Upper lobe of left lung (tissue), 4 donors: Measurements from ENCODE around the gene NUMBL.
"Not testable (repeated sequence)": the region's sequence is repeated elsewhere in the genome, so short reads cannot be mapped to it uniquely, and the experiment has no call there.

Source experiments
- CTCF ChIP-seq, 6 experiments: fragments of 450-650 bp in 4 of 6; fragments of 200-600 bp in 2 of 6; sonication (generic) in 2 of 6; IDR thresholded peaks; one replicate each; pipeline ENCODE4 v1.5.1; 2016 to 2019; ENCODE audit warnings: antibody characterized with exemption in 6 of 6
- EP300 ChIP-seq, 4 donors: sonication (generic); formaldehyde crosslinking; IDR thresholded peaks; one replicate each; pipeline ENCODE4 v1.5.1; 2017; ENCODE audit warnings: antibody characterized with exemption in 4 of 4, control low read depth in 2 of 4
- POLR2A ChIP-seq, 4 donors: fragments of 450-650 bp; IDR thresholded peaks; one replicate each; pipeline ENCODE4 v1.5.1; 2016 to 2017; ENCODE audit warnings: antibody characterized with exemption in 4 of 4, mild to moderate bottlenecking in 2 of 4
- POLR2AphosphoS5 ChIP-seq, 2 donors: sonication (generic); formaldehyde crosslinking; IDR thresholded peaks; one replicate each; pipeline ENCODE4 v1.5.1; 2017; ENCODE audit warnings: antibody characterized with exemption in 2 of 2

- TF ChIP-seq POLR2AphosphoS5, POLR2A, CTCF, EP300 (IDR thresholded peaks at IDR 0.05): not testable (repeated sequence)
These were observed 41.9 kb upstream of the NUMBL start for GRCh38 chr19:40732304-40732703.
